Measurements from ENCODE around the gene FOXG1.

- TF ChIP-seq, protein P1, sequence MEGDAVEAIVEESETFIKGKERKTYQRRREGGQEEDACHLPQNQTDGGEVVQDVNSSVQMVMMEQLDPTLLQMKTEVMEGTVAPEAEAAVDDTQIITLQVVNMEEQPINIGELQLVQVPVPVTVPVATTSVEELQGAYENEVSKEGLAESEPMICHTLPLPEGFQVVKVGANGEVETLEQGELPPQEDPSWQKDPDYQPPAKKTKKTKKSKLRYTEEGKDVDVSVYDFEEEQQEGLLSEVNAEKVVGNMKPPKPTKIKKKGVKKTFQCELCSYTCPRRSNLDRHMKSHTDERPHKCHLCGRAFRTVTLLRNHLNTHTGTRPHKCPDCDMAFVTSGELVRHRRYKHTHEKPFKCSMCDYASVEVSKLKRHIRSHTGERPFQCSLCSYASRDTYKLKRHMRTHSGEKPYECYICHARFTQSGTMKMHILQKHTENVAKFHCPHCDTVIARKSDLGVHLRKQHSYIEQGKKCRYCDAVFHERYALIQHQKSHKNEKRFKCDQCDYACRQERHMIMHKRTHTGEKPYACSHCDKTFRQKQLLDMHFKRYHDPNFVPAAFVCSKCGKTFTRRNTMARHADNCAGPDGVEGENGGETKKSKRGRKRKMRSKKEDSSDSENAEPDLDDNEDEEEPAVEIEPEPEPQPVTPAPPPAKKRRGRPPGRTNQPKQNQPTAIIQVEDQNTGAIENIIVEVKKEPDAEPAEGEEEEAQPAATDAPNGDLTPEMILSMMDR (IDR thresholded peaks at IDR 0.05): no peak
- no peak for TF ChIP-seq POLR2AphosphoS5 (IDR thresholded peaks at IDR 0.05)
- TF ChIP-seq EP300 (IDR thresholded peaks at IDR 0.05): no peak
Measured at GRCh38 chr14:28761438-28762291, 4.9 kb upstream of the FOXG1 start.
